SK-N-SH (cell line): ENCODE results near the gene SPATA19. TPM values are rescaled to one million over a fixed set of nuclear protein-coding genes. Genes with fewer than 3 reads are reported as not detected.

Experiments used
- CTCF ChIA-PET: fragments of 300-600, 350-600 bp; formaldehyde crosslinking; extraction: SDS; loops from one replicate; lab custom pipeline; 2021; lab: Yijun Ruan, JAX
- POLR2A ChIA-PET: fragments of 350-600 bp; sonication (Branson Sonifier 250); formaldehyde crosslinking; extraction: SDS; loops from one replicate; lab custom pipeline; 2020; ENCODE audit warnings: antibody characterized with exemption, inconsistent platforms; lab: Yijun Ruan, JAX
- DNase-seq: peaks from one replicate; pipeline ENCODE4 v3.0.0; 2012
- H2AFZ ChIP-seq: fragments of 200-600 bp; sonication (generic); 2 replicates; pipeline ENCODE4 v1.8.1; 2016; ENCODE audit warnings: antibody characterized with exemption, mild to moderate bottlenecking, low read depth
- H3F3A ChIP-seq: fragments of 200-600 bp; sonication (generic); replicated peaks from 2 replicates; pipeline ENCODE3; 2016; ENCODE audit warnings: antibody characterized with exemption, mild to moderate bottlenecking; ENCODE audit not compliant: insufficient read depth
- H3K27ac ChIP-seq, 2 experiments: fragments of 200-500 bp in 1 of 2; fragments of 200-600 bp in 1 of 2; sonication (Bioruptor generic) in 1 of 2; sonication (generic), shearing (Covaris generic) in 1 of 2; 2 replicates each; pipeline versions ENCODE4 v1.5.1 to v1.6.1; 2014 to 2016; ENCODE audit warnings: low read depth in 2 of 2, inconsistent platforms in 1 of 2, low read length in 1 of 2, mild to moderate bottlenecking in 1 of 2, mixed read lengths in 1 of 2
- H3K27me3 ChIP-seq: fragments of 200-600 bp; sonication (generic), shearing (Covaris generic); 2 replicates; pipeline ENCODE4 v1.6.1; 2016; ENCODE audit warnings: mixed run types; ENCODE audit not compliant: insufficient read depth
- H3K36me3 ChIP-seq, 2 experiments: fragments of 200-500 bp in 1 of 2; fragments of 200-600 bp in 1 of 2; sonication (Bioruptor generic) in 1 of 2; sonication (generic) in 1 of 2; replicated peaks in 1 of 2; 2 replicates each; pipeline versions ENCODE3 to v1.5.1; 2014 to 2016; ENCODE audit warnings: low read length in 1 of 2, mild to moderate bottlenecking in 1 of 2; ENCODE audit not compliant: insufficient read depth in 2 of 2, control insufficient read depth in 1 of 2
- H3K4me1 ChIP-seq, 2 experiments: fragments of 200-500 bp in 1 of 2; fragments of 200-600 bp in 1 of 2; sonication (Bioruptor generic) in 1 of 2; sonication (generic), shearing (Covaris generic) in 1 of 2; 2 replicates each; pipeline versions ENCODE4 v1.5.1 to v1.6.1; 2014 to 2016; ENCODE audit warnings: low read depth in 1 of 2, low read length in 1 of 2, mixed run types in 1 of 2; ENCODE audit not compliant: insufficient read depth in 2 of 2, control insufficient read depth in 1 of 2
- H3K4me2 ChIP-seq: fragments of 200-600 bp; sonication (generic), shearing (Covaris generic); 2 replicates; pipeline ENCODE4 v1.6.1; 2017; ENCODE audit warnings: mixed run types
- H3K4me3 ChIP-seq, 2 experiments: fragments of 200-500 bp in 1 of 2; fragments of 200-600 bp in 1 of 2; sonication (Bioruptor generic) in 1 of 2; sonication (generic), shearing (Covaris generic) in 1 of 2; 2 replicates each; pipeline versions ENCODE4 v1.5.1 to v1.8.1; 2014 to 2016; ENCODE audit warnings: low read depth in 2 of 2, inconsistent platforms in 1 of 2, low read length in 1 of 2, mild to moderate bottlenecking in 1 of 2, mixed read lengths in 1 of 2, moderate library complexity in 1 of 2
- H3K79me2 ChIP-seq: fragments of 200-600 bp; sonication (generic); 2 replicates; pipeline ENCODE4 v1.8.1; 2017; ENCODE audit warnings: mild to moderate bottlenecking; ENCODE audit not compliant: insufficient read depth
- H3K9ac ChIP-seq: fragments of 200-600 bp; sonication (generic); 2 replicates; pipeline ENCODE4 v1.6.1; 2017; ENCODE audit warnings: mixed run types
- H3K9me2 ChIP-seq: fragments of 200-600 bp; sonication (generic); 2 replicates; pipeline ENCODE4 v1.6.1; 2017; ENCODE audit warnings: mixed run types
- H3K9me3 ChIP-seq: fragments of 200-600 bp; sonication (generic); 2 replicates; pipeline ENCODE4 v1.6.1; 2017; ENCODE audit warnings: mixed run types, mild to moderate bottlenecking, moderate library complexity
- H4K20me1 ChIP-seq: fragments of 200-600 bp; sonication (generic); 2 replicates; pipeline ENCODE4 v1.6.1; 2017; ENCODE audit warnings: mild to moderate bottlenecking, mixed run types; ENCODE audit not compliant: insufficient read depth
- CHD2 ChIP-seq: fragments of 150-350 bp; IDR thresholded peaks from 2 replicates; pipeline ENCODE4 v1.6.1; 2018; ENCODE audit warnings: low read length; ENCODE audit not compliant: partially characterized antibody
- EP300 ChIP-seq, 2 experiments: IDR thresholded peaks; 2 replicates each; pipeline versions ENCODE4 v1.4.0 to v1.6.1; 2012; ENCODE audit warnings: borderline replicate concordance in 1 of 2, low read depth in 1 of 2, low read length in 1 of 2
- EZH2phosphoT487 ChIP-seq: fragments of 200-600 bp; sonication (generic); IDR thresholded peaks from 2 replicates; pipeline ENCODE4 v1.6.1; 2017; ENCODE audit warnings: low read depth, mixed run types, mild to moderate bottlenecking, antibody characterized with exemption, moderate library complexity, borderline replicate concordance
- FOSL2 ChIP-seq: IDR thresholded peaks from 2 replicates; pipeline ENCODE4 v1.4.0; 2012; ENCODE audit warnings: low read depth, mild to moderate bottlenecking, moderate library complexity, borderline replicate concordance
- FOXJ3 ChIP-seq: sonication (generic); formaldehyde crosslinking; IDR thresholded peaks from 2 replicates; pipeline ENCODE4 v1.5.1; 2020; ENCODE audit warnings: mild to moderate bottlenecking, missing genetic modification reagents
- GABPA ChIP-seq: IDR thresholded peaks from 2 replicates; pipeline ENCODE4 v1.4.0; 2012; ENCODE audit warnings: low read depth, mild to moderate bottlenecking
- MEF2A ChIP-seq: IDR thresholded peaks from 2 replicates; pipeline ENCODE4 v1.4.0; 2012; ENCODE audit warnings: low read depth, borderline replicate concordance
- NFIC ChIP-seq: IDR thresholded peaks from 2 replicates; pipeline ENCODE4 v1.4.0; 2012; ENCODE audit warnings: borderline replicate concordance
- SMC3 ChIP-seq: IDR thresholded peaks from 2 replicates; pipeline ENCODE4 v1.6.1; 2012; ENCODE audit warnings: low read depth, low read length, improper control_type of control experiment
- TAF1 ChIP-seq: IDR thresholded peaks from 2 replicates; pipeline ENCODE4 v1.6.1; 2012; ENCODE audit warnings: low read depth, mild to moderate bottlenecking, low read length, moderate library complexity, borderline replicate concordance
- YY1 ChIP-seq: IDR thresholded peaks from 2 replicates; pipeline ENCODE4 v1.4.0; 2012; ENCODE audit warnings: low read depth, mild to moderate bottlenecking
- WGBS: methylation state at CpG from one replicate; pipeline ENCODE4 v1.1.6; 2017; ENCODE audit warnings: low lambda C conversion rate; 5-methylcytosine and 5-hydroxymethylcytosine counted together
- polyA plus RNA-seq, 3 experiments: library from polyadenylated mRNA; depleted of rRNA; stranded (reverse); fragments of >200 nt; gene quantifications; 2 replicates each; pipeline ENCODE4 v1.2.3, GENCODE V29; 2012
- TF ChIP-seq, protein P1 (sequence below): IDR thresholded peaks from 2 replicates; pipeline ENCODE4 v1.6.1; 2012; ENCODE audit warnings: mild to moderate bottlenecking, low read depth, low read length, moderate library complexity
- TF ChIP-seq, protein P2 (sequence below): IDR thresholded peaks from 2 replicates; pipeline ENCODE4 v1.4.0; 2012; ENCODE audit warnings: low read depth

Gene SPATA19
- polyA plus RNA-seq, 1 of the 3 experiments (the other 2 are of a cell fraction): not detected

- 15% methylated on average over 7 of the region's 7 CpGs for WGBS
- Histone ChIP-seq H3K4me2 (no peak overlapping the region), H2AFZ (no peak overlapping the region), H3K9me2 (no peaks in the 10 kb centered on the region), H3K27me3 (no peaks in the 10 kb centered on the region), H3K36me3 (no peaks in the 10 kb centered on the region), H3K27ac (no peak overlapping the region), H3F3A (no peaks in the 10 kb centered on the region), H3K4me3 (no peak overlapping the region), H3K9ac (no peak overlapping the region), H3K9me3 (0 out of 2 replicates have a peak, but pooled peaks cover 3% of the 10 kb centered on the region), H3K4me1 (no peaks in the 10 kb centered on the region; a peak in 1 of 4 replicates), H3K79me2 (no peaks in the 10 kb centered on the region), H4K20me1 (no peaks in the 10 kb centered on the region)
- ChIA-PET POLR2A (no interaction called here), CTCF (interaction anchor here (0.6 to 2.0 kb wide), 3 partner anchors 556 to 758 kb away, joined by 3 to 11 read pairs (median 3); no protein-coding TSS in a partner anchor)
- TF ChIP-seq FOSL2: no peak
- TF ChIP-seq, protein P1, sequence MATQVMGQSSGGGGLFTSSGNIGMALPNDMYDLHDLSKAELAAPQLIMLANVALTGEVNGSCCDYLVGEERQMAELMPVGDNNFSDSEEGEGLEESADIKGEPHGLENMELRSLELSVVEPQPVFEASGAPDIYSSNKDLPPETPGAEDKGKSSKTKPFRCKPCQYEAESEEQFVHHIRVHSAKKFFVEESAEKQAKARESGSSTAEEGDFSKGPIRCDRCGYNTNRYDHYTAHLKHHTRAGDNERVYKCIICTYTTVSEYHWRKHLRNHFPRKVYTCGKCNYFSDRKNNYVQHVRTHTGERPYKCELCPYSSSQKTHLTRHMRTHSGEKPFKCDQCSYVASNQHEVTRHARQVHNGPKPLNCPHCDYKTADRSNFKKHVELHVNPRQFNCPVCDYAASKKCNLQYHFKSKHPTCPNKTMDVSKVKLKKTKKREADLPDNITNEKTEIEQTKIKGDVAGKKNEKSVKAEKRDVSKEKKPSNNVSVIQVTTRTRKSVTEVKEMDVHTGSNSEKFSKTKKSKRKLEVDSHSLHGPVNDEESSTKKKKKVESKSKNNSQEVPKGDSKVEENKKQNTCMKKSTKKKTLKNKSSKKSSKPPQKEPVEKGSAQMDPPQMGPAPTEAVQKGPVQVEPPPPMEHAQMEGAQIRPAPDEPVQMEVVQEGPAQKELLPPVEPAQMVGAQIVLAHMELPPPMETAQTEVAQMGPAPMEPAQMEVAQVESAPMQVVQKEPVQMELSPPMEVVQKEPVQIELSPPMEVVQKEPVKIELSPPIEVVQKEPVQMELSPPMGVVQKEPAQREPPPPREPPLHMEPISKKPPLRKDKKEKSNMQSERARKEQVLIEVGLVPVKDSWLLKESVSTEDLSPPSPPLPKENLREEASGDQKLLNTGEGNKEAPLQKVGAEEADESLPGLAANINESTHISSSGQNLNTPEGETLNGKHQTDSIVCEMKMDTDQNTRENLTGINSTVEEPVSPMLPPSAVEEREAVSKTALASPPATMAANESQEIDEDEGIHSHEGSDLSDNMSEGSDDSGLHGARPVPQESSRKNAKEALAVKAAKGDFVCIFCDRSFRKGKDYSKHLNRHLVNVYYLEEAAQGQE: no peak
- no peak for TF ChIP-seq CHD2
- TF ChIP-seq, protein P2, sequence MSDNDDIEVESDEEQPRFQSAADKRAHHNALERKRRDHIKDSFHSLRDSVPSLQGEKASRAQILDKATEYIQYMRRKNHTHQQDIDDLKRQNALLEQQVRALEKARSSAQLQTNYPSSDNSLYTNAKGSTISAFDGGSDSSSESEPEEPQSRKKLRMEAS: no peak
- TF ChIP-seq FOXJ3 (CRISPR knock-in tag): no peak
- no peak for TF ChIP-seq SMC3
- no peak for TF ChIP-seq EZH2phosphoT487
- TF ChIP-seq GABPA: no peak
- TF ChIP-seq YY1: no peak
- TF ChIP-seq MEF2A: no peak
- no peak for TF ChIP-seq TAF1
- TF ChIP-seq EP300 (IDR thresholded peaks at IDR 0.05; ENCODE audit: borderline replicate concordance in 1 of 2, low read depth in 1 of 2, low read length in 1 of 2): no peak
- TF ChIP-seq NFIC: no peak
- no peak for DNase-seq
Measured at GRCh38 chr11:133840479-133840941, 4.8 kb downstream of the SPATA19 start.
